Fibroblast of the aortic adventitia (primary cell): Measurements from ENCODE around the gene GALNT12. TPM values are rescaled to one million over a fixed set of nuclear protein-coding genes. Genes with fewer than 3 reads are reported as not detected.
A peak's percentile ranks its signal among the peaks of the same experiment; 100 is the strongest.

ENCODE experiments used
- DNase-seq: peaks from one replicate; pipeline ENCODE4 v3.0.0-alpha.2; 2010; ENCODE audit warnings: low read depth
- H3K4me3 ChIP-seq: 2 replicates; pipeline ENCODE4 v1.5.1; 2011; ENCODE audit warnings: low read depth, mild to moderate bottlenecking, control low read depth, low read length, moderate library complexity
- CTCF ChIP-seq: IDR thresholded peaks from 2 replicates; pipeline ENCODE4 v1.5.1; 2011; ENCODE audit warnings: mild to moderate bottlenecking, low read length, control low read depth, inconsistent platforms; ENCODE audit not compliant: insufficient read depth
- total RNA-seq: library from RNA; depleted of rRNA; stranded (reverse); fragments of >200 nt; gene quantifications from 2 replicates; pipeline ENCODE4 v1.2.3, GENCODE V29; 2012; ENCODE audit warnings: low replicate concordance

The GALNT12 gene
- total RNA-seq, 1 donor, result 24.9 TPM

GRCh38 chr9:98808875-98809274 is 1.4 kb downstream of the GALNT12 start:
- H3K4me3 ChIP-seq, result peak overlapping the region; percentile 75
- TF ChIP-seq CTCF, result no peak
- DNase-seq, result no peak

GRCh38 chr9:98809311-98810101 is 2.0 kb downstream of the GALNT12 start:
- DNase-seq, result peak; percentile 46

GRCh38 chr9:98810102-98810842 is 2.8 kb downstream of the GALNT12 start:
- no peak overlapping the region for H3K4me3 ChIP-seq

More at GRCh38 chr9:98809311-98810101, 2.0 kb downstream of the GALNT12 start:
- no peak overlapping the region for H3K4me3 ChIP-seq
- TF ChIP-seq CTCF, result no peak

GRCh38 chr9:98811051-98811650 is 3.7 kb downstream of the GALNT12 start:
- TF ChIP-seq CTCF, result no peak
- H3K4me3 ChIP-seq, result no peak overlapping the region
- peak; percentile 98 for DNase-seq

More at GRCh38 chr9:98810102-98810842, 2.8 kb downstream of the GALNT12 start:
- DNase-seq, result peak; percentile 53
- TF ChIP-seq CTCF, result no peak

GRCh38 chr9:98815391-98815951 is 8.0 kb downstream of the GALNT12 start:
- no peak for DNase-seq
- TF ChIP-seq CTCF, result no peak
- no peak overlapping the region for H3K4me3 ChIP-seq

GRCh38 chr9:98818764-98819163 is 11.3 kb downstream of the GALNT12 start:
- no peak for TF ChIP-seq CTCF
- no peak for DNase-seq
- H3K4me3 ChIP-seq, result no peak overlapping the region
